Measurements from ENCODE around the gene TSPAN13.

TSPAN13 gene

DNA sequence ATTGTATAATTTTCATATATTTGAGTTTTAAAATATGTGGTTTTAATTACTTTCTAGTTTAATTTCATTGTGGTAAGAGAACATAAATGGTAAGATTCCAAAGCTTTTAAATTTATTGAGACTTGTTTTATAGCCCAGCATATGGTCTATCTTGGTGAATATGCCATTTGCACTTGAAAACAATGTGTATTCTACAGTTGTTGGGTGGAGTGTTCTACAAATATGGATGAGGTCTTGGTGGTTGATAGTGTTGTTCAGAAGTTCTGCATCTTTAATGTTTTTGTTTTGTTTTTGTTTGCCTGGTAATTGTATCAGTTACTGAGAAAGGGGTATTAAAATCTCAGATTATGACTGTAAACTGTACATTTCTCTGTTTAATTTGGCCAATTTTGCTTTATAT is 37.6 kb upstream of the TSPAN13 start:
- in situ Hi-C loops (cut with MboI; ENCODE audit: low pct_unique_long_range_greater_than_20kb, low sequenced_read_pairs, unreplicated experiment) = no loop called here
- TF ChIP-seq, protein P1, sequence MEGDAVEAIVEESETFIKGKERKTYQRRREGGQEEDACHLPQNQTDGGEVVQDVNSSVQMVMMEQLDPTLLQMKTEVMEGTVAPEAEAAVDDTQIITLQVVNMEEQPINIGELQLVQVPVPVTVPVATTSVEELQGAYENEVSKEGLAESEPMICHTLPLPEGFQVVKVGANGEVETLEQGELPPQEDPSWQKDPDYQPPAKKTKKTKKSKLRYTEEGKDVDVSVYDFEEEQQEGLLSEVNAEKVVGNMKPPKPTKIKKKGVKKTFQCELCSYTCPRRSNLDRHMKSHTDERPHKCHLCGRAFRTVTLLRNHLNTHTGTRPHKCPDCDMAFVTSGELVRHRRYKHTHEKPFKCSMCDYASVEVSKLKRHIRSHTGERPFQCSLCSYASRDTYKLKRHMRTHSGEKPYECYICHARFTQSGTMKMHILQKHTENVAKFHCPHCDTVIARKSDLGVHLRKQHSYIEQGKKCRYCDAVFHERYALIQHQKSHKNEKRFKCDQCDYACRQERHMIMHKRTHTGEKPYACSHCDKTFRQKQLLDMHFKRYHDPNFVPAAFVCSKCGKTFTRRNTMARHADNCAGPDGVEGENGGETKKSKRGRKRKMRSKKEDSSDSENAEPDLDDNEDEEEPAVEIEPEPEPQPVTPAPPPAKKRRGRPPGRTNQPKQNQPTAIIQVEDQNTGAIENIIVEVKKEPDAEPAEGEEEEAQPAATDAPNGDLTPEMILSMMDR (IDR thresholded peaks at IDR 0.05; ENCODE audit: extremely low read depth, insufficient read depth, missing control alignments) = no peak

DNA sequence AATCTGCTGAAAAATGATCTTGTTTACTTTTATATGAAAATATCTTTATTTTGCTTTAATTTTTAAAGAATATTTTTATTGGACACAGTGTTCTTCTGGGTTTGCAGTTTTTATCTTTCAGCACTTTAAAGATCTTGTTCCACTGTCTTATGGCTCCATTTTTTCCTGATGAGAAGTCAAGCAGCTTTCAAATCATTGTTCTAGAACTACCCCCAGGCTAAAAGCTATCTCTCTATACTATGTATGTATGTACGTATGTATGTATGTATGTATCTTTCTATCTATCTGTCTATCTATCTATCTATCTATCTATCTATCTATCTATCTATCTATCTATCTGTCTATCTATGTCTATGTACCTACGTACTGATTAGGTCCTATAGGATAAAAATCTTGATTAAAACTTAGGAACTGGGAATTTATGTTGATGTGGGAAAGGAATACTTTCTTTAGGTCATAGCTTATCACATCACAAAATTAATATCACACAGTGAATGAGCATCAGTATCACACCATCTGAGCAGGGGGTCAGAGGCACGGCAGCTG is 35.4 kb upstream of the TSPAN13 start:
- in situ Hi-C loops (cut with MboI; ENCODE audit: low pct_unique_long_range_greater_than_20kb, low sequenced_read_pairs, unreplicated experiment) = no loop called here
- DNase-seq (ENCODE audit: low spot score) = no peak
- TF ChIP-seq, protein P1 (IDR thresholded peaks at IDR 0.05; ENCODE audit: extremely low read depth, insufficient read depth, missing control alignments) = no peak

More for the DNA sequence above, 37.6 kb upstream of the TSPAN13 start:
- no peak for DNase-seq (ENCODE audit: low spot score)

DNA sequence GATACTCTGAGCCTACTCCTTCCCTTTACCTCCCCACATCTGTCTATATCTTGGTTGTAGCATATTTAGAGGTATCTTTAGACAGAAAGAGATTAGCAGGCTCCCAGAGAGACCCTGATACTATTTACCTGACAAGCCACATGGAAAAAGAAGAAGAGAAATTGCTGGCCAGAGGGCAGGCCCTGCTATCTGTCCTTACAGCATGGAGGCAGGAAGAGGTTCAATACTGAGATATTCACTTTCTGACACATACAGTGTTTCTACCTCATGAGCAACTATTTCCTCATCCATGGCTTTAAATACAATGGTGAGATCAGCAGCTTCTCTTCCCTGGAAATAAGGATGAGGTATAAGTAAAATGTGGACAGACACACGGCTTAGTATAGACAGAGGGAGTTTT is 33.9 kb upstream of the TSPAN13 start:
- DNase-seq (ENCODE audit: low spot score) = no peak
- TF ChIP-seq, protein P1 (IDR thresholded peaks at IDR 0.05; ENCODE audit: extremely low read depth, insufficient read depth, missing control alignments) = no peak
- in situ Hi-C loops (cut with MboI; ENCODE audit: low pct_unique_long_range_greater_than_20kb, low sequenced_read_pairs, unreplicated experiment) = no loop called here

DNA sequence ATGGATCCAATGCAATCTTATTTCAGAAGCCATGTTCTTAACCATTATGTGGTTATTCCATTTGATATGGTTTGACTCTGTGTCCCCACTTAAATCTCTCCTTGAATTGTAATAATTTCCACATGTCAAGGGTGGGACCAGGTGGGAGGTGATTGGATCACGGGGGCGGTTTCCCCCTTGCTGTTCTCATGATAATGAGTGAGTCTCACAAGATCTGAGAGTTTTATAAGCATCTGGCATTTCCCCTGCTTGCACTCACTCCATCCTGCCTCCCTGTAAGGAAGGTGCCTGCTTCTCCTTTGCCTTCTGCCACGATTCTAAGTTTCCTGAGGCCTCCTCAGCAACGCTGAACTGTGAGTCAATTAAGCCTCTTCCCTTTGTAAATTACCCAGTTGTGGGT is 32.0 kb upstream of the TSPAN13 start:
- in situ Hi-C loops (cut with MboI; ENCODE audit: low pct_unique_long_range_greater_than_20kb, low sequenced_read_pairs, unreplicated experiment) = no loop called here
- no peak for DNase-seq (ENCODE audit: low spot score)
- TF ChIP-seq, protein P1 (IDR thresholded peaks at IDR 0.05; ENCODE audit: extremely low read depth, insufficient read depth, missing control alignments) = no peak

GRCh38 chr7:16724344-16724743 is 29.2 kb upstream of the TSPAN13 start:
- DNase-seq (ENCODE audit: low spot score) = no peak
- in situ Hi-C loops (cut with MboI; ENCODE audit: low pct_unique_long_range_greater_than_20kb, low sequenced_read_pairs, unreplicated experiment) = no loop called here
- TF ChIP-seq, protein P1 (IDR thresholded peaks at IDR 0.05; ENCODE audit: extremely low read depth, insufficient read depth, missing control alignments) = no peak

GRCh38 chr7:16726189-16726588 is 27.4 kb upstream of the TSPAN13 start:
- TF ChIP-seq, protein P1 (IDR thresholded peaks at IDR 0.05; ENCODE audit: extremely low read depth, insufficient read depth, missing control alignments) = no peak
- no peak for DNase-seq (ENCODE audit: low spot score)
- in situ Hi-C loops (cut with MboI; ENCODE audit: low pct_unique_long_range_greater_than_20kb, low sequenced_read_pairs, unreplicated experiment) = no loop called here

DNA sequence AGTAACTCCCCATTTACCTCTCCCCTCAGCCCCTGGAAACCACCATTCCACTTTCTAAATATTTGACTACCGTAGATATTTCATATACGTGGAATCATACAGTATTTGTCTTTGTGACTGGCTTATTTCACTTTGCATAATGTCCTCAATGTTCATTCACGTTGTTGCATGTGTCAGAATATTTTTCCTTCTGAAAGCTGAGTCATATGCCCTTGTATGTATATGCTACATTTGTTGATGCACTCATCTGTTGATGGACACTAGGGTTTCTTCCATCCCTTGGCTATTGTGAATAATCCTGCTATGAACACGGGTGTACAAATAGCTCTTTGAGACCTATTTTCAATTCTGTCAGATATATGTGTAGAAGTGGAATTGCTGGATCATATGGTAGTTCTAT is 25.8 kb upstream of the TSPAN13 start:
- DNase-seq (ENCODE audit: low spot score) = no peak
- in situ Hi-C loops (cut with MboI; ENCODE audit: low pct_unique_long_range_greater_than_20kb, low sequenced_read_pairs, unreplicated experiment) = no loop called here
- TF ChIP-seq, protein P1 (IDR thresholded peaks at IDR 0.05; ENCODE audit: extremely low read depth, insufficient read depth, missing control alignments) = no peak

Data from GM13977 (cell line).